HCT116 (cell line): ENCODE measurements around the gene RASGEF1C. TPM values are rescaled to one million over a fixed set of nuclear protein-coding genes. Genes with fewer than 3 reads are reported as not detected.

Source experiments
- ATAC-seq: fragments of 200-7000 bp; cut with Tn5 transposase; 2 replicates; pipeline ENCODE4 v1.9.1; 2020; ENCODE audit warnings: mild to moderate bottlenecking, moderate library complexity
- BruUV-seq: library from RNA; stranded (reverse); fragments of 400-500 nt; replicated peaks from 2 replicates; lab custom pipeline; 2021; lab: Mats Ljungman, UMichigan
- CTCF ChIA-PET: fragments of 300-600 bp; sonication (Branson Sonifier 250); formaldehyde crosslinking; loops from one replicate; lab custom pipeline; 2021; ENCODE audit warnings: antibody characterized with exemption; lab: Charles Lee
- POLR2A ChIA-PET: fragments of 300-600, 350-600 bp; sonication (Branson Sonifier 250); formaldehyde crosslinking; loops from one replicate; lab custom pipeline; 2021; ENCODE audit warnings: antibody characterized with exemption; lab: Charles Lee
- RAD21 ChIA-PET, 2 experiments: fragments of 300-600 bp; sonication (Branson Sonifier 250); formaldehyde crosslinking; loops; one replicate each; lab custom pipeline; 2023; ENCODE audit warnings: low total read pairs in 2 of 2; ENCODE audit not compliant: uncharacterized antibody in 2 of 2, unreplicated experiment in 2 of 2, low non-redundant PET in 1 of 2; lab: Charles Lee
- DNase-seq: peaks from one replicate; pipeline ENCODE4 v3.0.0-alpha.2; 2010; ENCODE audit warnings: low read depth, low spot score
- H2AFZ ChIP-seq: fragments of 200-600 bp; shearing (Covaris generic), sonication (generic); 2 replicates; pipeline ENCODE4 v1.6.1; 2017; ENCODE audit warnings: low read depth, mixed run types, mixed read lengths, antibody characterized with exemption, low read length; ENCODE audit not compliant: poor library complexity, severe bottlenecking
- H3K27ac ChIP-seq: 2 replicates; pipeline ENCODE4 v1.5.1; 2012; ENCODE audit warnings: low read depth, low read length
- H3K27me3 ChIP-seq: fragments of 200-600 bp; sonication (generic); 2 replicates; pipeline ENCODE4 v1.6.1; 2016; ENCODE audit warnings: mixed run types, low read length, mixed read lengths; ENCODE audit not compliant: insufficient read depth
- H3K36me3 ChIP-seq, 2 experiments: fragments of 200-500 bp in 1 of 2; fragments of 200-600 bp in 1 of 2; sonication (Bioruptor generic) in 1 of 2; sonication (generic) in 1 of 2; 2 replicates each; pipeline versions ENCODE4 v1.5.1 to v1.6.1; 2014 to 2016; ENCODE audit warnings: low read length in 2 of 2, inconsistent platforms in 1 of 2, mixed read lengths in 1 of 2, mixed run types in 1 of 2; ENCODE audit not compliant: insufficient read depth in 2 of 2, control insufficient read depth in 1 of 2
- H3K4me1 ChIP-seq, 2 experiments: fragments of 200-600 bp in 1 of 2; sonication (generic) in 1 of 2; 2 replicates each; pipeline versions ENCODE4 v1.5.1 to v1.6.1; 2012 to 2017; ENCODE audit warnings: low read length in 2 of 2, inconsistent platforms in 1 of 2, mild to moderate bottlenecking in 1 of 2, mixed read lengths in 1 of 2, mixed run types in 1 of 2, moderate library complexity in 1 of 2; ENCODE audit not compliant: insufficient read depth in 2 of 2, control insufficient read depth in 1 of 2
- H3K4me2 ChIP-seq: fragments of 200-600 bp; sonication (generic); 2 replicates; pipeline ENCODE4 v1.6.1; 2017; ENCODE audit warnings: mixed run types, low read length, mixed read lengths
- H3K4me3 ChIP-seq, 2 experiments: fragments of 200-600 bp in 1 of 2; sonication (generic) in 1 of 2; replicated peaks in 1 of 2; 2 replicates each; pipeline ENCODE4 v1.5.1; 2011 to 2016; ENCODE audit warnings: low read length in 2 of 2, control low read depth in 1 of 2, low read depth in 1 of 2, mild to moderate bottlenecking in 1 of 2, mixed read lengths in 1 of 2, mixed run types in 1 of 2
- H3K79me2 ChIP-seq: fragments of 200-600 bp; sonication (generic); 2 replicates; pipeline ENCODE4 v1.6.1; 2017; ENCODE audit warnings: mild to moderate bottlenecking, mixed run types, low read length, moderate library complexity, mixed read lengths; ENCODE audit not compliant: insufficient read depth
- H3K9ac ChIP-seq: fragments of 200-600 bp; sonication (generic); 2 replicates; pipeline ENCODE4 v1.6.1; 2016; ENCODE audit warnings: low read length, mixed read lengths
- H3K9me2 ChIP-seq: fragments of 200-600 bp; sonication (generic), shearing (Covaris generic); 2 replicates; pipeline ENCODE4 v1.6.1; 2017; ENCODE audit warnings: mixed run types, mild to moderate bottlenecking, moderate library complexity; ENCODE audit not compliant: insufficient read depth
- H3K9me3 ChIP-seq, 2 experiments: fragments of 200-500 bp in 1 of 2; fragments of 200-600 bp in 1 of 2; sonication (Bioruptor generic) in 1 of 2; sonication (generic) in 1 of 2; 2 replicates each; pipeline ENCODE4 v1.6.1; 2014 to 2017; ENCODE audit warnings: low read length in 2 of 2, mixed read lengths in 2 of 2, inconsistent platforms in 1 of 2, low read depth in 1 of 2, mild to moderate bottlenecking in 1 of 2, mixed run types in 1 of 2, moderate library complexity in 1 of 2; ENCODE audit not compliant: control insufficient read depth in 1 of 2, insufficient read depth in 1 of 2
- H4K20me1 ChIP-seq: fragments of 200-600 bp; sonication (generic), shearing (Covaris generic); 2 replicates; pipeline ENCODE4 v1.6.1; 2017; ENCODE audit warnings: mixed run types, mild to moderate bottlenecking, moderate library complexity; ENCODE audit not compliant: insufficient read depth
- ATF3 ChIP-seq: IDR thresholded peaks from 2 replicates; pipeline ENCODE4 v1.6.1; 2012
- CBX3 ChIP-seq: IDR thresholded peaks from 2 replicates; pipeline ENCODE4 v1.6.1; 2012; ENCODE audit warnings: low read depth
- CEBPB ChIP-seq: IDR thresholded peaks from 2 replicates; pipeline ENCODE4 v1.6.1; 2012; ENCODE audit warnings: low read depth
- CTCF ChIP-seq, 3 experiments: fragments of 200-600 bp in 1 of 3; sonication (generic) in 1 of 3; IDR thresholded peaks in 2 of 3; conservative IDR thresholded peaks in 1 of 3; 2 replicates each; pipeline ENCODE4 v1.5.1; 2012 to 2017; ENCODE audit warnings: low read depth in 2 of 3, low read length in 2 of 3, antibody characterized with exemption in 1 of 3, borderline replicate concordance in 1 of 3, control low read depth in 1 of 3, mild to moderate bottlenecking in 1 of 3, mixed read lengths in 1 of 3, mixed run types in 1 of 3, moderate library complexity in 1 of 3; ENCODE audit not compliant: insufficient read depth in 1 of 3
- EGR1 ChIP-seq: IDR thresholded peaks from 2 replicates; pipeline ENCODE4 v1.6.1; 2012; ENCODE audit warnings: low read depth
- FOSL1 ChIP-seq: IDR thresholded peaks from 2 replicates; pipeline ENCODE4 v1.6.1; 2012; ENCODE audit warnings: low read depth
- JUND ChIP-seq: IDR thresholded peaks from 2 replicates; pipeline ENCODE4 v1.6.1; 2012
- MAX ChIP-seq: IDR thresholded peaks from 2 replicates; pipeline ENCODE4 v1.6.1; 2012
- POLR2A ChIP-seq: IDR thresholded peaks from 2 replicates; pipeline ENCODE4 v1.7.0; 2011; ENCODE audit warnings: borderline replicate concordance; ENCODE audit not compliant: insufficient read depth, insufficient read length; ENCODE audit errors: extremely low read depth
- POLR2AphosphoS5 ChIP-seq: IDR thresholded peaks from 2 replicates; pipeline ENCODE4 v1.6.1; 2011; ENCODE audit warnings: mild to moderate bottlenecking, low read depth, low read length, moderate library complexity
- RAD21 ChIP-seq: IDR thresholded peaks from 2 replicates; pipeline ENCODE4 v1.6.1; 2012; ENCODE audit warnings: low read depth, mild to moderate bottlenecking
- REST ChIP-seq: IDR thresholded peaks from 2 replicates; pipeline ENCODE4 v1.6.1; 2012; ENCODE audit warnings: low read depth
- SIN3A ChIP-seq: IDR thresholded peaks from 2 replicates; pipeline ENCODE4 v1.6.1; 2012; ENCODE audit warnings: low read depth
- SRF ChIP-seq: IDR thresholded peaks from 2 replicates; pipeline ENCODE4 v1.6.1; 2012; ENCODE audit warnings: low read depth
- TCF7L2 ChIP-seq: IDR thresholded peaks from 2 replicates; pipeline ENCODE4 v1.7.0; 2011; ENCODE audit warnings: borderline replicate concordance, inconsistent platforms; ENCODE audit not compliant: insufficient read depth, insufficient read length; ENCODE audit errors: extremely low read depth
- YY1 ChIP-seq: IDR thresholded peaks from 2 replicates; pipeline ENCODE4 v1.6.1; 2011; ENCODE audit warnings: low read length, low read depth, moderate library complexity, mild to moderate bottlenecking; ENCODE audit not compliant: insufficient replicate concordance; ENCODE audit errors: extremely low read depth
- ZBTB33 ChIP-seq: IDR thresholded peaks from 2 replicates; pipeline ENCODE4 v1.6.1; 2011; ENCODE audit warnings: mild to moderate bottlenecking, low read length, moderate library complexity; ENCODE audit not compliant: insufficient replicate concordance; ENCODE audit errors: extremely low read depth
- ZNF274 ChIP-seq: fragments of 200-500 bp; sonication (Bioruptor generic); IDR thresholded peaks from 2 replicates; pipeline ENCODE4 v1.6.1; 2014; ENCODE audit warnings: mild to moderate bottlenecking, low read depth, low read length, inconsistent platforms
- intact Hi-C: fragments of 100-400 bp; cut with micrococcal nuclease; formaldehyde crosslinking; loops from 2 replicates; pipeline ENCODE4 v1.10.0; 2022
- total RNA-seq: library from RNA; stranded (reverse); gene quantifications from one replicate; pipeline ENCODE4 v1.2.1, GENCODE V29; 2021; ENCODE audit not compliant: unreplicated experiment

The RASGEF1C gene
- total RNA-seq, 1 experiment from 2014 or later, result 1.2 TPM

GRCh38 chr5:180081481-180081880 lies 127.5 kb downstream of the RASGEF1C start:
- H3K4me2 ChIP-seq, result no peak overlapping the region
- POLR2A ChIA-PET, result no interaction called here
- no peak overlapping the region for H3K9ac ChIP-seq
- H3K9me3 ChIP-seq, result no peaks in the 10 kb centered on the region
- H4K20me1 ChIP-seq, result no peaks in the 10 kb centered on the region
- peaks cover 8 to 10% of the 10 kb centered on the region in 2 experiments; a peak in 2 of 4 replicates for H3K4me1 ChIP-seq
- DNase-seq (no peak), ATAC-seq (no peak)
- no peak overlapping the region for H3K27ac ChIP-seq
- H2AFZ ChIP-seq, result no peak overlapping the region
- RAD21 ChIA-PET, result no interaction called here
- CTCF ChIA-PET, result no interaction called here
- TF ChIP-seq MAX (no peak), CEBPB (no peak), ZBTB33 (no peak), FOSL1 (no peak), EGR1 (no peak), POLR2AphosphoS5 (no peak), REST (no peak), JUND (no peak), ZNF274 (no peak), YY1 (no peak), POLR2A (no peak), SIN3A (no peak), RAD21 (no peak), TCF7L2 (no peak), CBX3 (no peak), ATF3 (no peak), CTCF (IDR thresholded peaks at IDR 0.05 in 2 of 3, conservative IDR thresholded peaks at IDR 0.05 in 1 of 3; ENCODE audit: borderline replicate concordance in 1 of 3, insufficient read depth in 1 of 3, low read depth in 2 of 3, low read length in 2 of 3) (no peak), SRF (no peak)
- TF ChIP-seq, all 23 proteins: peak for 0
- Histone ChIP-seq H3K4me3 (no peak overlapping the region), H3K9me2 (no peaks in the 10 kb centered on the region), H3K36me3 (no peaks in the 10 kb centered on the region), H3K27me3 (no peaks in the 10 kb centered on the region), H3K79me2 (no peaks in the 10 kb centered on the region)
- BruUV-seq, result no TSS peak
- intact Hi-C loops, result loop anchor here (10.0 kb wide), 1 partner anchor 177 kb away; the partner anchor contains the start of gene TBC1D9B
